Gastrocnemius medialis (tissue), 4 donors: ENCODE measurements around the gene TAOK3. TPM values are rescaled to one million over a fixed set of nuclear protein-coding genes. Genes with fewer than 3 reads are reported as not detected.
"Not testable (repeated sequence)": the region's sequence is repeated elsewhere in the genome, so short reads cannot be mapped to it uniquely, and the experiment has no call there.

Source experiments
- ATAC-seq, 2 donors: fragments of 150-250 bp; one replicate each; pipeline ENCODE4 v1.9.1; 2016
- DNase-seq, 2 donors: peaks; one replicate each; pipeline ENCODE4 v3.0.0-alpha.2; 2019
- H3K27ac ChIP-seq, 4 donors: fragments of 200-600 bp; sonication (generic); 1 replicate in 1 of 4; 2 replicates in 3 of 4; pipeline ENCODE4 v1.5.1; 2016 to 2018; ENCODE audit warnings: mild to moderate bottlenecking in 2 of 4, moderate library complexity in 1 of 4
- H3K27me3 ChIP-seq, 3 donors: fragments of 200-600 bp; sonication (generic) in 2 of 3; 1 replicate in 1 of 3; 2 replicates in 2 of 3; pipeline versions ENCODE4 v1.5.1 to v1.6.0; 2016 to 2019; ENCODE audit warnings: mild to moderate bottlenecking in 1 of 3, moderate library complexity in 1 of 3
- H3K36me3 ChIP-seq, 2 donors: fragments of 200-600 bp; sonication (generic) in 1 of 2; one replicate each; pipeline ENCODE4 v1.5.1; 2017 to 2018
- H3K4me1 ChIP-seq, 2 donors: fragments of 200-600 bp; sonication (generic) in 1 of 2; one replicate each; pipeline ENCODE4 v1.5.1; 2016 to 2017; ENCODE audit warnings: mild to moderate bottlenecking in 2 of 2
- H3K4me3 ChIP-seq, 4 donors: fragments of 200-600 bp; sonication (generic) in 3 of 4; 1 replicate in 1 of 4; 2 replicates in 3 of 4; pipeline ENCODE4 v1.5.1; 2016 to 2019; ENCODE audit warnings: mild to moderate bottlenecking in 2 of 4
- H3K9me3 ChIP-seq, 3 donors: fragments of 200-600 bp; sonication (generic) in 2 of 3; 1 replicate in 1 of 3; 2 replicates in 2 of 3; pipeline ENCODE4 v1.5.1; 2016 to 2019
- CTCF ChIP-seq, 5 experiments: fragments of 450-650 bp in 3 of 5; fragments of 200-600 bp in 2 of 5; sonication (generic) in 2 of 5; IDR thresholded peaks in 4 of 5; conservative IDR thresholded peaks in 1 of 5; 1 replicate in 4 of 5; 2 replicates in 1 of 5; pipeline ENCODE4 v1.5.1; 2016 to 2019; ENCODE audit warnings: antibody characterized with exemption in 5 of 5, mild to moderate bottlenecking in 3 of 5, moderate library complexity in 3 of 5
- POLR2A ChIP-seq, 2 donors: fragments of 450-650 bp; IDR thresholded peaks; one replicate each; pipeline ENCODE4 v1.6.1; 2017; ENCODE audit warnings: antibody characterized with exemption in 2 of 2, mild to moderate bottlenecking in 2 of 2, moderate library complexity in 2 of 2
- in situ Hi-C, 4 donors: fragments of 200-750 bp; cut with MboI; loops; one replicate each; pipeline versions ENCODE4 v1.15.0 to v1.8.0; 2017; ENCODE audit warnings: low sequenced_read_pairs in 4 of 4
- intact Hi-C: fragments of 100-400 bp; cut with DNase I; formaldehyde crosslinking; loops from one replicate; pipeline ENCODE4 v1.15.1; 2023; ENCODE audit warnings: low total_unique reads
- total RNA-seq, 4 donors: library from RNA; depleted of rRNA; stranded (reverse); fragments of >200 nt; gene quantifications; one replicate each; pipeline versions ENCODE4 v1.1.0 to v1.2.3, GENCODE V29; 2016

TAOK3 gene
- total RNA-seq, 4 donors from 2014 or later = 13.5 to 24.5 (median 15.1) TPM

- Histone ChIP-seq H3K9me3 (no peaks in the 10 kb centered on the region), H3K27ac (no peak overlapping the region), H3K36me3 (no peaks in the 10 kb centered on the region), H3K4me3 (no peak overlapping the region), H3K4me1 (no peaks in the 10 kb centered on the region), H3K27me3 (no peaks in the 10 kb centered on the region)
- TF ChIP-seq CTCF (IDR thresholded peaks at IDR 0.05 in 4 of 5, conservative IDR thresholded peaks at IDR 0.05 in 1 of 5) (no peak), POLR2A (IDR thresholded peaks at IDR 0.05) (no peak)
- ATAC-seq (no peak), DNase-seq (no peak)
- intact Hi-C loops = no loop called here
- in situ Hi-C loops = no loop called here
Observed at GRCh38 chr12:118249547-118249946, 123.2 kb downstream of the TAOK3 start.

GRCh38 chr12:118245886-118246285, 126.8 kb downstream of the TAOK3 start:
- H3K27ac ChIP-seq, DNase-seq, H3K9me3 ChIP-seq, intact Hi-C loops, H3K27me3 ChIP-seq, H3K4me3 ChIP-seq, in situ Hi-C loops, H3K4me1 ChIP-seq, ATAC-seq, H3K36me3 ChIP-seq: not testable (repeated sequence)

GRCh38 chr12:118238888-118239287, 133.8 kb downstream of the TAOK3 start:
- Histone ChIP-seq H3K4me1 (no peaks in the 10 kb centered on the region), H3K4me3 (no peak overlapping the region), H3K27ac (no peak overlapping the region), H3K27me3 (no peaks in the 10 kb centered on the region), H3K36me3 (peaks cover 0 to 17% of the 10 kb centered on the region in 2 donors), H3K9me3 (no peaks in the 10 kb centered on the region)
- DNase-seq (no peak), ATAC-seq (no peak)
- in situ Hi-C loops (no loop called here), intact Hi-C loops (no loop called here)
- TF ChIP-seq POLR2A (IDR thresholded peaks at IDR 0.05) = no peak
- no peak for TF ChIP-seq CTCF (IDR thresholded peaks at IDR 0.05 in 4 of 5, conservative IDR thresholded peaks at IDR 0.05 in 1 of 5)

GRCh38 chr12:118237908-118238307, 134.8 kb downstream of the TAOK3 start:
- Histone ChIP-seq H3K9me3 (no peaks in the 10 kb centered on the region), H3K4me1 (no peaks in the 10 kb centered on the region), H3K27ac (no peak overlapping the region), H3K27me3 (no peaks in the 10 kb centered on the region), H3K4me3 (no peak overlapping the region), H3K36me3 (peaks cover 0 to 17% of the 10 kb centered on the region in 2 donors)
- no peak for ATAC-seq
- in situ Hi-C loops (no loop called here), intact Hi-C loops (no loop called here)
- TF ChIP-seq POLR2A (IDR thresholded peaks at IDR 0.05) (no peak), CTCF (IDR thresholded peaks at IDR 0.05 in 4 of 5, conservative IDR thresholded peaks at IDR 0.05 in 1 of 5) (no peak)
- no peak for DNase-seq

GRCh38 chr12:118237052-118237665, 135.5 kb downstream of the TAOK3 start:
- no peak overlapping the region for H3K27ac ChIP-seq

More at GRCh38 chr12:118237052-118237665, 135.5 kb downstream of the TAOK3 start:
- H3K4me3 ChIP-seq = no peak overlapping the region
- in situ Hi-C loops = no loop called here
- ATAC-seq (no peak), DNase-seq (no peak)
- H3K4me1 ChIP-seq = no peaks in the 10 kb centered on the region
- TF ChIP-seq POLR2A (IDR thresholded peaks at IDR 0.05) = no peak
- TF ChIP-seq CTCF (IDR thresholded peaks at IDR 0.05 in 4 of 5, conservative IDR thresholded peaks at IDR 0.05 in 1 of 5) = no peak
- intact Hi-C loops = no loop called here
- H3K9me3 ChIP-seq = no peaks in the 10 kb centered on the region
- H3K36me3 ChIP-seq = peaks cover 0 to 15% of the 10 kb centered on the region in 2 donors
- no peaks in the 10 kb centered on the region for H3K27me3 ChIP-seq
